Omental fat pad (tissue), 4 donors: ENCODE results near the gene CBY2. TPM values are rescaled to one million over a fixed set of nuclear protein-coding genes. Genes with fewer than 3 reads are reported as not detected.

Source experiments
- ATAC-seq: fragments of 150-250 bp; one replicate; pipeline ENCODE4 v1.9.1; 2016; ENCODE audit warnings: mild to moderate bottlenecking, moderate library complexity; ENCODE audit not compliant: low FRiP score
- DNase-seq: peaks from one replicate; pipeline ENCODE4 v3.0.0-alpha.2; 2019; ENCODE audit warnings: low spot score
- CTCF ChIP-seq, 3 donors: fragments of 450-650 bp; IDR thresholded peaks; one replicate each; pipeline ENCODE4 v1.5.1; 2016 to 2017; ENCODE audit warnings: antibody characterized with exemption in 3 of 3, mild to moderate bottlenecking in 3 of 3, moderate library complexity in 2 of 3
- total RNA-seq, 4 donors: library from RNA; depleted of rRNA; stranded (reverse); fragments of >200 nt; gene quantifications; one replicate each; pipeline ENCODE4 v1.1.0, GENCODE V29; 2016

CBY2 gene
- total RNA-seq, 4 donors from 2014 or later, result not detected

GRCh38 chr13:45713106-45713690 is 11.1 kb downstream of the CBY2 start:
- no peak for TF ChIP-seq CTCF (IDR thresholded peaks at IDR 0.05)
- ATAC-seq (no peak), DNase-seq (no peak)

GRCh38 chr13:45713721-45714120 is 11.6 kb downstream of the CBY2 start:
- no peak for TF ChIP-seq CTCF (IDR thresholded peaks at IDR 0.05)
- ATAC-seq (no peak), DNase-seq (no peak)

- ATAC-seq, result no peak
- no peak for TF ChIP-seq CTCF (IDR thresholded peaks at IDR 0.05)
- DNase-seq, result no peak
Observed at GRCh38 chr13:45714170-45714569, 12.1 kb downstream of the CBY2 start.

GRCh38 chr13:45715351-45715750 is 13.2 kb downstream of the CBY2 start:
- DNase-seq, result no peak
- TF ChIP-seq CTCF (IDR thresholded peaks at IDR 0.05), result no peak
- no peak for ATAC-seq

GRCh38 chr13:45717349-45717748 is 15.2 kb downstream of the CBY2 start:
- TF ChIP-seq CTCF (IDR thresholded peaks at IDR 0.05), result no peak
- DNase-seq (no peak), ATAC-seq (no peak)

GRCh38 chr13:45718063-45718462 is 15.9 kb downstream of the CBY2 start:
- TF ChIP-seq CTCF (IDR thresholded peaks at IDR 0.05), result no peak
- ATAC-seq (no peak), DNase-seq (no peak)

GRCh38 chr13:45718992-45719391 is 16.9 kb downstream of the CBY2 start:
- DNase-seq (no peak), ATAC-seq (no peak)
- TF ChIP-seq CTCF (IDR thresholded peaks at IDR 0.05), result no peak
